WTC11 (cell line): ENCODE data around the gene ATP10D.

Experiments used
- CTCF ChIP-seq: fragments of 200-600 bp; IDR thresholded peaks from 2 replicates; pipeline ENCODE4 v1.8.0; 2022; ENCODE audit warnings: antibody characterized with exemption
- NFE2L1 ChIP-seq: sonication (generic); formaldehyde crosslinking; IDR thresholded peaks from 2 replicates; pipeline ENCODE4 v1.8.1; 2023; ENCODE audit warnings: missing genetic modification reagents
- NR3C1 ChIP-seq: sonication (generic); formaldehyde crosslinking; conservative IDR thresholded peaks from 2 replicates; pipeline ENCODE4 v1.8.1; 2023; ENCODE audit warnings: low read depth, mild to moderate bottlenecking, missing genetic modification reagents
- USF1 ChIP-seq: sonication (generic); formaldehyde crosslinking; IDR thresholded peaks from 2 replicates; pipeline ENCODE4 v1.8.0; 2022; ENCODE audit warnings: mild to moderate bottlenecking, missing genetic modification reagents
- TF ChIP-seq, protein P1 (sequence below): sonication (generic); formaldehyde crosslinking; IDR thresholded peaks from 2 replicates; pipeline ENCODE4 v1.8.1; 2023; ENCODE audit warnings: mild to moderate bottlenecking, missing genetic modification reagents
- TF ChIP-seq, protein P2 (sequence below): sonication (generic); formaldehyde crosslinking; IDR thresholded peaks from 2 replicates; pipeline ENCODE4 v1.8.1; 2023; ENCODE audit warnings: mild to moderate bottlenecking, missing genetic modification reagents, moderate library complexity

DNA sequence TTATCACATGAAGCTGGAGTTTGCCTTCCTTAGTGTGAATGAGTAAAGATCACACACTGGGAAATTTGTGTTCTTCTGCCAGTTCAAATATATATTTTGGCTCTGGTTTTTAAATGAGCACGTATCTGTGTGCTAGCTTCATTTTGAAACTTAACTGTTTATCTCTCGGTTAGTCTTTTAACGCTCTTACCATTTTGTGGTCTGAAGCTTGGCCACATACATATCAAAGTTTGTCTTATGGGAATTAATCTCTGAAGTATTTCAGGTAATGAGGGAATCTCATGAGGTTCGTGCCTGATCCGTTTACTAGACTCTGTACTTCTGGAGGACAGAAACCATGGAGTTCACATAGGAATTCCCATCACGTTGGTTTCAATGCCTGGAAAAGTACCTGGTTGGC lies 13.8 kb downstream of the ATP10D start:
- no peak for TF ChIP-seq CTCF
- TF ChIP-seq, protein P1, sequence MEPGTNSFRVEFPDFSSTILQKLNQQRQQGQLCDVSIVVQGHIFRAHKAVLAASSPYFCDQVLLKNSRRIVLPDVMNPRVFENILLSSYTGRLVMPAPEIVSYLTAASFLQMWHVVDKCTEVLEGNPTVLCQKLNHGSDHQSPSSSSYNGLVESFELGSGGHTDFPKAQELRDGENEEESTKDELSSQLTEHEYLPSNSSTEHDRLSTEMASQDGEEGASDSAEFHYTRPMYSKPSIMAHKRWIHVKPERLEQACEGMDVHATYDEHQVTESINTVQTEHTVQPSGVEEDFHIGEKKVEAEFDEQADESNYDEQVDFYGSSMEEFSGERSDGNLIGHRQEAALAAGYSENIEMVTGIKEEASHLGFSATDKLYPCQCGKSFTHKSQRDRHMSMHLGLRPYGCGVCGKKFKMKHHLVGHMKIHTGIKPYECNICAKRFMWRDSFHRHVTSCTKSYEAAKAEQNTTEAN (CRISPR knock-in tag), result no peak
- TF ChIP-seq, protein P2, sequence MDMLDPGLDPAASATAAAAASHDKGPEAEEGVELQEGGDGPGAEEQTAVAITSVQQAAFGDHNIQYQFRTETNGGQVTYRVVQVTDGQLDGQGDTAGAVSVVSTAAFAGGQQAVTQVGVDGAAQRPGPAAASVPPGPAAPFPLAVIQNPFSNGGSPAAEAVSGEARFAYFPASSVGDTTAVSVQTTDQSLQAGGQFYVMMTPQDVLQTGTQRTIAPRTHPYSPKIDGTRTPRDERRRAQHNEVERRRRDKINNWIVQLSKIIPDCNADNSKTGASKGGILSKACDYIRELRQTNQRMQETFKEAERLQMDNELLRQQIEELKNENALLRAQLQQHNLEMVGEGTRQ, result no peak
- TF ChIP-seq NR3C1, result no peak
- no peak for TF ChIP-seq USF1 (CRISPR knock-in tag)
- TF ChIP-seq NFE2L1 (CRISPR knock-in tag), result no peak
